Ishikawa (cell line): Measurements from ENCODE around the gene ELMO1.

Source experiments
- CEBPB ChIP-seq: IDR thresholded peaks from 2 replicates; pipeline ENCODE4 v1.6.1; 2012
- CREB1 ChIP-seq: IDR thresholded peaks from 2 replicates; pipeline ENCODE4 v1.6.1; 2012; ENCODE audit warnings: low read depth
- EGR1 ChIP-seq: IDR thresholded peaks from 2 replicates; pipeline ENCODE4 v1.6.1; 2012
- EP300 ChIP-seq: IDR thresholded peaks from 2 replicates; pipeline ENCODE4 v1.6.1; 2012; ENCODE audit warnings: borderline replicate concordance
- FOXM1 ChIP-seq: IDR thresholded peaks from 2 replicates; pipeline ENCODE4 v1.6.1; 2012; ENCODE audit warnings: low read depth, borderline replicate concordance
- NFIC ChIP-seq: IDR thresholded peaks from 2 replicates; pipeline ENCODE4 v1.6.1; 2012
- RAD21 ChIP-seq: IDR thresholded peaks from 2 replicates; pipeline ENCODE4 v1.6.1; 2012; ENCODE audit warnings: low read depth
- TAF1 ChIP-seq: IDR thresholded peaks from 2 replicates; pipeline ENCODE4 v1.6.1; 2012; ENCODE audit warnings: low read depth, mild to moderate bottlenecking
- TCF12 ChIP-seq: IDR thresholded peaks from 2 replicates; pipeline ENCODE4 v1.6.1; 2012; ENCODE audit warnings: low read depth
- TEAD4 ChIP-seq: IDR thresholded peaks from 2 replicates; pipeline ENCODE4 v1.6.1; 2012
- YY1 ChIP-seq: IDR thresholded peaks from 2 replicates; pipeline ENCODE4 v1.6.1; 2012; ENCODE audit warnings: low read depth
- ZBTB7A ChIP-seq: IDR thresholded peaks from 2 replicates; pipeline ENCODE4 v1.6.1; 2012; ENCODE audit warnings: low read depth
- TF ChIP-seq, protein P1 (sequence below): IDR thresholded peaks from 2 replicates; pipeline ENCODE4 v1.6.1; 2012
- TF ChIP-seq, protein P2 (sequence below): IDR thresholded peaks from 2 replicates; pipeline ENCODE4 v1.6.1; 2012
- TF ChIP-seq, protein P3 (sequence below): IDR thresholded peaks from 2 replicates; pipeline ENCODE4 v1.6.1; 2012; ENCODE audit warnings: low read depth, mild to moderate bottlenecking

The ELMO1 gene

DNA sequence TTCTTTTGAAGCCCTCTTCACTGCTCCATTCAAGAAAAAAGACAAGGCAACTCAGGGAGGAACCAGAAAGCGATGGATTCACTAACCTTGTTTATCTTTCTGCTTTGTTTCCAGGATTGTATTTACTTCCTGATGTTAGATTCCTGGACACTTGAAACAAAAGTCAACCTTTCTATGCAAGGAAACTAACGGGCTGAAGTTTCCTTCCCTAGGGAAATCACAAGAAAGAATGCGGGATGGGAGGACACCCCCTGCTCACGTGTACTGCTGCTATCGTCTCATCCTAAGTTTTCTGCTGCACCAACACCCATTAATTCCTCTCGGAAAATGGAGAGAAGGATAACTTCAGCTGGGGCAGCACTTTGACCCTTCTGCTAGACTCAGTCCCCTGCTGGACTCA lies 50.3 kb downstream of the ELMO1 start:
- TF ChIP-seq RAD21, result no peak
- TF ChIP-seq TEAD4, result no peak
- no peak for TF ChIP-seq YY1
- TF ChIP-seq, protein P1, sequence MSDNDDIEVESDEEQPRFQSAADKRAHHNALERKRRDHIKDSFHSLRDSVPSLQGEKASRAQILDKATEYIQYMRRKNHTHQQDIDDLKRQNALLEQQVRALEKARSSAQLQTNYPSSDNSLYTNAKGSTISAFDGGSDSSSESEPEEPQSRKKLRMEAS, result no peak
- no peak for TF ChIP-seq NFIC
- TF ChIP-seq EGR1, result no peak
- TF ChIP-seq, protein P2, sequence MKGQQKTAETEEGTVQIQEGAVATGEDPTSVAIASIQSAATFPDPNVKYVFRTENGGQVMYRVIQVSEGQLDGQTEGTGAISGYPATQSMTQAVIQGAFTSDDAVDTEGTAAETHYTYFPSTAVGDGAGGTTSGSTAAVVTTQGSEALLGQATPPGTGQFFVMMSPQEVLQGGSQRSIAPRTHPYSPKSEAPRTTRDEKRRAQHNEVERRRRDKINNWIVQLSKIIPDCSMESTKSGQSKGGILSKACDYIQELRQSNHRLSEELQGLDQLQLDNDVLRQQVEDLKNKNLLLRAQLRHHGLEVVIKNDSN, result no peak
- TF ChIP-seq, protein P3, sequence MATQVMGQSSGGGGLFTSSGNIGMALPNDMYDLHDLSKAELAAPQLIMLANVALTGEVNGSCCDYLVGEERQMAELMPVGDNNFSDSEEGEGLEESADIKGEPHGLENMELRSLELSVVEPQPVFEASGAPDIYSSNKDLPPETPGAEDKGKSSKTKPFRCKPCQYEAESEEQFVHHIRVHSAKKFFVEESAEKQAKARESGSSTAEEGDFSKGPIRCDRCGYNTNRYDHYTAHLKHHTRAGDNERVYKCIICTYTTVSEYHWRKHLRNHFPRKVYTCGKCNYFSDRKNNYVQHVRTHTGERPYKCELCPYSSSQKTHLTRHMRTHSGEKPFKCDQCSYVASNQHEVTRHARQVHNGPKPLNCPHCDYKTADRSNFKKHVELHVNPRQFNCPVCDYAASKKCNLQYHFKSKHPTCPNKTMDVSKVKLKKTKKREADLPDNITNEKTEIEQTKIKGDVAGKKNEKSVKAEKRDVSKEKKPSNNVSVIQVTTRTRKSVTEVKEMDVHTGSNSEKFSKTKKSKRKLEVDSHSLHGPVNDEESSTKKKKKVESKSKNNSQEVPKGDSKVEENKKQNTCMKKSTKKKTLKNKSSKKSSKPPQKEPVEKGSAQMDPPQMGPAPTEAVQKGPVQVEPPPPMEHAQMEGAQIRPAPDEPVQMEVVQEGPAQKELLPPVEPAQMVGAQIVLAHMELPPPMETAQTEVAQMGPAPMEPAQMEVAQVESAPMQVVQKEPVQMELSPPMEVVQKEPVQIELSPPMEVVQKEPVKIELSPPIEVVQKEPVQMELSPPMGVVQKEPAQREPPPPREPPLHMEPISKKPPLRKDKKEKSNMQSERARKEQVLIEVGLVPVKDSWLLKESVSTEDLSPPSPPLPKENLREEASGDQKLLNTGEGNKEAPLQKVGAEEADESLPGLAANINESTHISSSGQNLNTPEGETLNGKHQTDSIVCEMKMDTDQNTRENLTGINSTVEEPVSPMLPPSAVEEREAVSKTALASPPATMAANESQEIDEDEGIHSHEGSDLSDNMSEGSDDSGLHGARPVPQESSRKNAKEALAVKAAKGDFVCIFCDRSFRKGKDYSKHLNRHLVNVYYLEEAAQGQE, result no peak
- no peak for TF ChIP-seq FOXM1
- TF ChIP-seq CREB1, result no peak
- no peak for TF ChIP-seq CEBPB
- no peak for TF ChIP-seq ZBTB7A
- TF ChIP-seq TAF1, result no peak
- TF ChIP-seq EP300, result no peak
- TF ChIP-seq TCF12, result no peak

DNA sequence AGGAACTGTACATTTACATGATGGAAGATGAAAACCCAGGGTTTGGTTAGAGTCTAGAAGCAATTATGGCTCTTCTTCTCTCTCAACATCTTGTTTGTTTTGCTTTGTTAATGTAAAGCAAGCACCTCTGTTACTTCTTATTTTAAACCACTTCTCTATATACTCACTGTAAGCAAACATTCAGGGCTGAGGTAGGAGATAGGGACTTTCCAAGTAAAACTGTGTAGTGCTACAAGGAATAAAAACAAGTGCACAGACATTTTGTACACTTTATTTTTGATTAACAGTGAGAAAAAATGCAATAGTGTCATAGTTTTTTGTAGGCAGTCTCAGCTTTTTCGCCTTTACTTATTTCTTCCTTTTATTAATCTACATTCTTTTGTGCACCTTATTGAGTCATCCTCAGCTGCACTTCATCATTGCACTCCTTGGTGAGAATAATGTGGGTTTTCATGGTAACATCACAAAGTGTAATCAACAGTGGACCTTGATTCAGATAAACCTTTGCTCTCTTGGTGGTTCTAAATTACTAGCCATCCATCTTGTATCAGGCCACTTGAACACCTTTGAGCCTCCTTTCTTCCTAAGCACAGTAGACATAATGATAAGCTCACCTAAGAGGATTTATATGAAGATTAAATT lies 52.9 kb downstream of the ELMO1 start:
- TF ChIP-seq, protein P3, result no peak
- TF ChIP-seq EP300, result no peak
- TF ChIP-seq EGR1, result no peak
- no peak for TF ChIP-seq TAF1
- TF ChIP-seq CREB1, result no peak
- TF ChIP-seq, protein P2, result no peak
- TF ChIP-seq CEBPB, result no peak
- no peak for TF ChIP-seq TCF12
- TF ChIP-seq, protein P1, result no peak
- TF ChIP-seq TEAD4, result no peak
- TF ChIP-seq NFIC, result no peak
- no peak for TF ChIP-seq FOXM1
- no peak for TF ChIP-seq ZBTB7A
- no peak for TF ChIP-seq RAD21

DNA sequence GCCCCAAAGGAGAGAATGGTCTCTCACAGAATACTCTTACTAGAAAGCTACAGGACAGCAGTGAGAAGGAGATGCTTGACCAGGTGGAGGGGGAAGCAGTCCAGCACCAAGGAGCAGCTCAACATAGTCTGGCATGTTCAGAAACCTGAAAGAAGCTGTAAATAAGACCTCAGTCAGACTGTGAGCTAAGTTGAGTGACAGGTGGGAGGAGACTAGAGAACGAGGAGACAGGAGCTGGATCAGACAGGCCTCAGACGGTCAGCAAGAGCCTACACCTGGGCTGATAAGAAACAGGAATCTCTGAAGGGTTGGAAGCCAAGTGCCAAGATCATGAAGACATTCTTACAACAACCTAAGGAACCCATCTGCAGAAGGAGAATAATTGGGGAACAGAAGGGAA lies 54.5 kb downstream of the ELMO1 start:
- no peak for TF ChIP-seq ZBTB7A
- no peak for TF ChIP-seq TEAD4
- TF ChIP-seq EP300, result no peak
- no peak for TF ChIP-seq EGR1
- TF ChIP-seq CEBPB, result no peak
- TF ChIP-seq CREB1, result no peak

DNA sequence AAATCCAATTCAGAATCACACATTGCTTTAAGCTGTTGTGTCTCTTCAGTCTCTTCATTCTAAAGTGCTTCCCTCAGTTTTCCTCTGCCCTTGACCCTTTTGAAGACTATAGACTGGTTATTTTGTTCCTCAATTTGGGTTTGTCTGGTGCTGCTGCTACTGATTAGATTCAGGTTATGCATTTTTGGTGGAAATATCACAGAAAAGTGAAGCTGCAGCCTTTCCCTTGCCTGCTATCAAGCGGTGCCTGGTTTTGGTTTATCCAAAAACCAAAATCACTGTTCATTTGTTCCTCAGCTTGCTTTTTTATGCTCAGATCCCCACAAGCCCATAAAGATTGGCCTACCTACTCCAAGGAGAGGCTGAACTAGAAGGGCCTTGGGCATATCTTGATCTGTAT lies 55.2 kb downstream of the ELMO1 start:
- no peak for TF ChIP-seq NFIC
- TF ChIP-seq TAF1, result no peak
- no peak for TF ChIP-seq TEAD4
- TF ChIP-seq EGR1, result no peak
- TF ChIP-seq TCF12, result no peak
- TF ChIP-seq FOXM1, result no peak

DNA sequence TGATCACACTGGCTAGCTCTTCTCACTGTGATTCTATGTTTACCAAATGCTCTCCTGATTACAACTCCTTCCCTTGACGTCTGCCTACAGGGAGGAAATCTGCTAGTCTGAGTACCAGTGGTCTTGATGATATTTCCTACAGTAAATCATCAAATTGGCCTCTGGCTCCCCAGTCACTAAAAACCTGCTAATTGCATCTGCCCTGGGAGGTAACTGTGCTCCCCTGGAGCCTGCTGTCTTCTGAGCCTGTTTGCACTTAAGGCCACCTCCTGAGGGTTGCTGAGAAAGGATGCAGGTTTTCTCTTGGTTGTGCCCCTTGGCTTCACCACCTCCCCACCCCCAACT lies 56.0 kb downstream of the ELMO1 start:
- TF ChIP-seq, protein P2, result no peak
- TF ChIP-seq NFIC (no peak), FOXM1 (no peak), ZBTB7A (no peak), CREB1 (no peak), EP300 (no peak), CEBPB (no peak), TAF1 (no peak), TEAD4 (no peak), TCF12 (no peak)
- TF ChIP-seq, protein P1, result no peak
